Measurements from ENCODE around the gene PDIA4.

DNA sequence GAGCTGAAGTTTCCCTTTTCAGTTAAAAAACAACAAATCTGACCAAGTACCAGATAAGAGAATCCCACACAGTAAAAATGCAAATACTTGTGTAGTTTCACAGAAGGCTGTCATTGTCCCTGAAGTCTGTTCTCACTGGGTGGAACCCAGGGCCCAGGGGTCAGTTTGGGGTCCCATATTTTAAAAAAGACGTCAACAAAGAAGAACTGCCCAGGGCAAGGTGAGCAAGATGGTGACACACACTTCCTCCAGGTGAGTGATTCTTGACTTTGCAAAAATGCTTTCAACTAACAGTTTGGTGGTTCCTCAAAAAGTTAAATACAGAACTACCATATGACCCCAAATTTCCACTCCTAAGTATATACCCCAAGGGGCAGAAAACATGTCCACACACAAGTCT, 36.8 kb downstream of the PDIA4 start:
- TF ChIP-seq TAF1 (IDR thresholded peaks at IDR 0.05; ENCODE audit: low read depth, low read length), result no peak
- TF ChIP-seq POLR2AphosphoS5 (IDR thresholded peaks at IDR 0.05; ENCODE audit: low read depth, low read length), result no peak
- TF ChIP-seq POLR2A (IDR thresholded peaks at IDR 0.05; ENCODE audit: low read depth, low read length), result no peak
- TF ChIP-seq SPI1 (IDR thresholded peaks at IDR 0.05; ENCODE audit: low read depth, low read length), result 0 out of 2 replicates have a peak, but pooled peaks have one; percentile 7
- TF ChIP-seq POU2F2 (IDR thresholded peaks at IDR 0.05; ENCODE audit: low read depth, low read length), result no peak

All from GM12891 (cell line).